Measurements from ENCODE around the gene KCTD16. TPM values are rescaled to one million over a fixed set of nuclear protein-coding genes. Genes with fewer than 3 reads are reported as not detected.

The KCTD16 gene
- total and polyA plus RNA-seq, 11 donors = 0.02 to 0.32 (median 0.12) TPM; not detected in 3

DNA sequence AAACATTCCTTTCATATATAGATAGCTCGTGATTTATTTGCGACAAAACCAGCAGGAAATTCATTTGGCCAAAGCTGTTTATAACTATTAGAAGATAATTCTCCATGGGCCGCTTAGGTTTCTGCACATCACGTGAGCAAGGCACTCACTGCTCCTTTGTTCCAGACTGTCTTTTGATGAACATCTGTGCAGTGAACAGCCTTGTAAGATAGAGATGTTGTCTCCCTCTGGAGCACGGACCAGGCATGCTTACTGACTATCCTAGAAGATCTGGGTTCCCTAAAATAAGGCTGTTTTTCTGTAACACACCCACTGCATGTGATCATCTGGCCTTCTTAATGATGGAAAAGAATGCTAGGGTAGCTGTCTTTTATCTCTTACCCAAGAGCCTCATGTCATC lies 31.1 kb upstream of the KCTD16 start:
- Histone ChIP-seq H3K4me1 (peaks cover 0 to 20% (median 3%) of the 10 kb centered on the region in 12 donors), H3K27me3 (no peaks in the 10 kb centered on the region), H3K27ac (no peak overlapping the region), H3K4me3 (no peak overlapping the region), H3K9me3 (no peaks in the 10 kb centered on the region), H3K36me3 (no peaks in the 10 kb centered on the region)
- DNase-seq (no peak), ATAC-seq (peak in 2 of 4 donors; percentile 17 to 36)
- TF ChIP-seq POLR2A (IDR thresholded peaks at IDR 0.05) = no peak
- TF ChIP-seq, protein P1, sequence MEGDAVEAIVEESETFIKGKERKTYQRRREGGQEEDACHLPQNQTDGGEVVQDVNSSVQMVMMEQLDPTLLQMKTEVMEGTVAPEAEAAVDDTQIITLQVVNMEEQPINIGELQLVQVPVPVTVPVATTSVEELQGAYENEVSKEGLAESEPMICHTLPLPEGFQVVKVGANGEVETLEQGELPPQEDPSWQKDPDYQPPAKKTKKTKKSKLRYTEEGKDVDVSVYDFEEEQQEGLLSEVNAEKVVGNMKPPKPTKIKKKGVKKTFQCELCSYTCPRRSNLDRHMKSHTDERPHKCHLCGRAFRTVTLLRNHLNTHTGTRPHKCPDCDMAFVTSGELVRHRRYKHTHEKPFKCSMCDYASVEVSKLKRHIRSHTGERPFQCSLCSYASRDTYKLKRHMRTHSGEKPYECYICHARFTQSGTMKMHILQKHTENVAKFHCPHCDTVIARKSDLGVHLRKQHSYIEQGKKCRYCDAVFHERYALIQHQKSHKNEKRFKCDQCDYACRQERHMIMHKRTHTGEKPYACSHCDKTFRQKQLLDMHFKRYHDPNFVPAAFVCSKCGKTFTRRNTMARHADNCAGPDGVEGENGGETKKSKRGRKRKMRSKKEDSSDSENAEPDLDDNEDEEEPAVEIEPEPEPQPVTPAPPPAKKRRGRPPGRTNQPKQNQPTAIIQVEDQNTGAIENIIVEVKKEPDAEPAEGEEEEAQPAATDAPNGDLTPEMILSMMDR (IDR thresholded peaks at IDR 0.05) = peak in 2 of 12 donors; percentile 19 to 29
- WGBS, 4 donors = 48 to 76% (median 57%) methylated on average over 5 of the region's 5 CpGs
- intact Hi-C loops (cut with DNase I) = loop anchor here in 5 of 10 donors (5.0 to 10.0 kb wide), 4 partner anchors 105 to 305 kb away; no protein-coding TSS in a partner anchor

DNA sequence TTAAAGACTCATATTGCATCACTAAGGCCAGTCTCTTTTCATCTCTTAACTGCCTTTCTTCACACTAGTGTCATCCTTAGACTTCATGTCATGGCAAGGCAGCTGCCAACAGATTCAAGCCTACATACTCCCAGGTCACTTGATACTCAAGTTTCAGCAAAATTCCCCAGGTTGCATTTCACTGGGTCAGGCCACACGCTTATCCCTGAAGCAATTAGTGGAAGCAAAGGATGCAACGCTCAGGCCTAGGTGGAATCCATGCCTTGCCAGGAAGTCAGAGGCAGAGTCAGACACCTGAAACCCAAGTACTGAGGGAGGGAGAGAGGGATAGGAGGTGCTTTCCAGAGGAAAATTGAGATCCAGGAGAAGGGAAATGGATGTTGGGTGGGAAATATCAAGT lies 29.1 kb upstream of the KCTD16 start:
- no peak for ATAC-seq
- intact Hi-C loops (cut with DNase I) = loop anchor here in 5 of 10 donors (5.0 to 10.0 kb wide), 7 partner anchors 307 to 1217 kb away; partner anchors contain the start of gene NR3C1 (in 2 of the 5)
- TF ChIP-seq POLR2A (IDR thresholded peaks at IDR 0.05) = no peak
- TF ChIP-seq, protein P1 (IDR thresholded peaks at IDR 0.05) = no peak
- no peak overlapping the region for H3K4me3 ChIP-seq
- H3K4me1 ChIP-seq = peaks cover 0 to 34% (median 11%) of the 10 kb centered on the region in 12 donors
- no peak overlapping the region for H3K27ac ChIP-seq
- no peaks in the 10 kb centered on the region for H3K36me3 ChIP-seq
- H3K9me3 ChIP-seq = no peaks in the 10 kb centered on the region
- WGBS, 4 donors = 92 to 96% (median 94%) methylated on average over 2 of the region's 2 CpGs
- DNase-seq = no peak
- H3K27me3 ChIP-seq = no peaks in the 10 kb centered on the region

DNA sequence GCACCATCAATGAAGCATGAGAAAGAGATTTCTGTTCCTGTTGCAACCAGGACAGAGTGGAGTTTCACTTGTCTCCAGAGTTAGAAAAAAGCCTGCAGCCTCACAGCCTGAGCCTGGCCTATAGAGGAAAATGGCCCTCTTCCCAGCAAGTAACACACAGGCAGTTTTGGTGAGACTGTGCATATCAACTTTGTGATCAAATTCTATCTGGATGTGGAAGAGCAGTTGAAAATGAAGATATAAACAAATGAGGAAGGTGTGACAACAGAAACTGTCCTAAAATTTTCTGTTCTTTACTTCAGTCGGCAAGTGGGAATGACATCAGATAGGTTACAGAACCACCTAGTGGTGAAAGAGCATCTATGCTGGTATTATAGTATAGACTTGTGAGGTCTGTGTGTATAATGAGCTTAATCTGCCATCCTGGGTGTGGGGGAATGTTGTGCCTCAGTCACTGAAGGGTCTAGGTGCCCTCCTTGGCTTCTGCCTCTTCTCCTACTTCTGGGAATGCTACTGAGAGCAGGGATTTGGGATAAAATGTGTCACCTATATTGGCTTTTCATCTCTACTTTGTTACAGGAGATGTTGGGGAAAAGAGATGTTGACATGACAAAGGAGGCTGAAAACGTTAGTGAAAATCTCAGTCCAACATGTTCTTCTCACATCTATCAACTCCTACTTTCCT lies 28.4 kb upstream of the KCTD16 start:
- WGBS, 4 donors = 5 to 13% (median 9%) methylated on average over 2 of the region's 2 CpGs
- DNase-seq (no peak), ATAC-seq (peak; percentile 51 to 77 (median 62))
- TF ChIP-seq, protein P1 (IDR thresholded peaks at IDR 0.05) = peak; percentile 36 to 78 (median 64)
- no peak for TF ChIP-seq POLR2A (IDR thresholded peaks at IDR 0.05)
- Histone ChIP-seq H3K27ac (no peak overlapping the region), H3K9me3 (no peaks in the 10 kb centered on the region), H3K36me3 (no peaks in the 10 kb centered on the region), H3K4me1 (peaks cover 0 to 34% (median 11%) of the 10 kb centered on the region in 12 donors), H3K4me3 (no peak overlapping the region), H3K27me3 (no peaks in the 10 kb centered on the region)
- intact Hi-C loops (cut with DNase I) = loop anchor here in 5 of 10 donors (5.0 to 10.0 kb wide), 7 partner anchors 307 to 1217 kb away; partner anchors contain the start of gene NR3C1 (in 2 of the 5)

DNA sequence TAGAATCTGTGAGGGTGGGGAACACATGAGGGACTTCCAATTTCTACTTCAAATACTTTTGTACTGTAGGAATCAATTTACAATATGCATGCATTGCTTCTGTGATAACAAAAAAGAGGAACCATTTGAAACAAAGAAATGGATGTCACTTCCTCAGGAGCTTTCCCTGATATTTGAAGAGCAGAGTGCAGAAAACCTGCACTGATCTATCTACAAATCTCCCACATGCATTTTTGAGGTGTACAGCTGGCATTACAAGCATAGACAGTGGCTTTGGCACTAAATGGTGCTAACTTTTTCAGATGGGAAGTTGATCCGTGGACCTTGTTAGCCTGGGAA lies 27.9 kb upstream of the KCTD16 start:
- TF ChIP-seq, protein P1 (IDR thresholded peaks at IDR 0.05) = no peak
- TF ChIP-seq POLR2A (IDR thresholded peaks at IDR 0.05) = no peak
- intact Hi-C loops (cut with DNase I) = loop anchor here in 5 of 10 donors (5.0 to 10.0 kb wide), 7 partner anchors 308 to 1218 kb away; partner anchors contain the start of gene NR3C1 (in 2 of the 5)
- ATAC-seq (no peak), DNase-seq (no peak)
- H3K4me1 ChIP-seq = peaks cover 0 to 34% (median 11%) of the 10 kb centered on the region in 12 donors
- H3K9me3 ChIP-seq = no peaks in the 10 kb centered on the region
- no peaks in the 10 kb centered on the region for H3K36me3 ChIP-seq
- no peak overlapping the region for H3K27ac ChIP-seq
- WGBS, 4 donors = 25 to 44% (median 34%) methylated on average over 1 of the region's 1 CpG
- H3K4me3 ChIP-seq = no peak overlapping the region
- H3K27me3 ChIP-seq = no peaks in the 10 kb centered on the region

Measured in heart left ventricle (tissue), 16 donors.